Heart left ventricle (tissue), 13 donors: ENCODE measurements around the gene ABCC5.

Experiments
- CTCF ChIP-seq, 12 donors: fragments of 200-600 bp; sonication (generic) in 4 of 12; IDR thresholded peaks; one replicate each; pipeline versions ENCODE4 v1.5.0 to v1.8.0; 2018 to 2022; ENCODE audit warnings: antibody characterized with exemption in 12 of 12, mild to moderate bottlenecking in 5 of 12
- POLR2A ChIP-seq, 2 donors: fragments of 450-650 bp; IDR thresholded peaks; one replicate each; pipeline ENCODE4 v1.6.1; 2017; ENCODE audit warnings: antibody characterized with exemption in 2 of 2, mild to moderate bottlenecking in 2 of 2, moderate library complexity in 2 of 2
- donor health status: ischemic (EF 13 %, LVEDD 7.1; RV severe dilation, severe dysfunction).
- donor health status: DM: no; HTN: yes; CAD: no.
- donor health status: DM: no; HTN: no; CAD: no.
- donor health status: ischemic (EF 25% LVEDD 6.9; RV normal size, moderate dysfunction).
- donor health status: ischemic (EF 25% LVEDD 5.7; RV mildly dilated, moderate dysfunction).
- donor health status: ischemic (EF 35%, LVEDD 5.7; RV mildly dilated, moderate dysfunction).
- donor health status: nonischemic (EF 11% LVEDD 7.7; RV severe dilation, severe dysfunction).
- donor health status: DM: yes; HTN: yes; CAD: no.
- donor health status: PGD.
- donor health status: ischemic (EF 29% LVEDD 5.4; RV normal size, mild dysfunction).
- donor health status: nonischemic (EF 23%, LVEDD 6.1; RV moderate dilation, normal function).

DNA sequence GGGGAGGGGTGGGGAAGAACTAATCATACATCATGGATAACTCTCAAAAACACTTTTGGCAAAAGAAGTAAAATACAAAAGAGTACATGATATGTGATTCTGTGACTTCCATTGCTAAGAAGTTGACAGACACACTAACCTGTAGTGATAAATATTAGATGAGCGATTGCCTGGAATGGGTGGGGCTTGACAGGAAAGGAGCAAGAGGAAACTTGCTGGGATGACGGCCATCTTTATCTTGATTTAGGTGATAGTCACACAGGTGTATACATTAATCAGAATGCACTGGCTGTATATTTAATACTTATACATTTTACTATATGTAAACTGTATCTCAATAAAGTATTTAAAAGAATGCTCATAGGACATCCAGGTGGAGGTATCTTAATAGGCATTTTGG, 146.1 kb downstream of the ABCC5 start:
- TF ChIP-seq POLR2A (IDR thresholded peaks at IDR 0.05) (no peak), CTCF (IDR thresholded peaks at IDR 0.05) (no peak)
